HG02973 (cell line): ENCODE measurements around the gene THOC2.
"Not testable (repeated sequence)": the region's sequence is repeated elsewhere in the genome, so short reads cannot be mapped to it uniquely, and the experiment has no call there.

Experiments
- ATAC-seq: cut with Tn5 transposase; IDR thresholded peaks from one replicate; pipeline ENCODE4 v1.9.1; 2021; ENCODE audit warnings: moderate library complexity; ENCODE audit not compliant: unreplicated experiment

The THOC2 gene

GRCh38 chrX:123679733-123680460 is 53.0 kb downstream of the THOC2 start:
- not testable (repeated sequence) for ATAC-seq

DNA sequence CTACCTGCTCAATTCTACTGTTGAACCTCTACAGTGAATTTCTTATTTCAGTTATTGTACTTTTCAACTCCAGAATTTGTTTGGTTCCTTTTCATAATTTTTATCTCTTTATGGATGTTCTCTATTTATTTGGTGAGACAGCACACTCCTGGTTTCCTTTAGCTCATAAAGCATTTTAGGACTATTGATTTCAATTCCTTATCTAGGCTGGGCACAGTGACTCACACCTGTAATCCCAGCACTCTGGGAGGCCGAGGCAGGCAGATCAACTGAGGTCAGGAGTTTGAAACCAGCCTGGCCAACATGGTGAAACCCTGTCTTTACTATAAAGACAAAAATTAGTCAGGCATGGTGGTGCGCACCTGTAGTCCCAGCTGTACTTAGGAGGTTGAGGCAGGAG is 57.7 kb downstream of the THOC2 start:
- ATAC-seq = no peak

DNA sequence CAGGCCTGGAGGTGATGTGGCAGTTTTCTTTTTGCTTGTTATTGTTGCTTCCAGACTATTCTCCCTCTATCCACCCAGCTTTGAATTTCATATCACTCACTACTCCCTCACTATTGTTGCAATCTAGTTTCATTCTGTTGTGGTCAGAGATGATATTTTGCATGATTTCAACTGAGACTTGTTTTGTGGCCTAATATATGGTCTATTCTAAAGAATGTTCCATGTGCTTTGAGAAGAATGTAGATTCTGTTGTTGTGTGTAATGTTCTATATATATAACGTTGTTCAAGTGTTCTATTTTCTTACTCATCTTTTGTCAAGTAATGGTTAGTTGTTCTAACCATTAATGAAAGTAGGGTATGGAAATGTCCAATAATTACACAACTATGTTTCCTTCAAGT is 59.0 kb downstream of the THOC2 start:
- ATAC-seq = no peak

- ATAC-seq = no peak
Observed at GRCh38 chrX:123665197-123665596, 67.7 kb downstream of the THOC2 start.

DNA sequence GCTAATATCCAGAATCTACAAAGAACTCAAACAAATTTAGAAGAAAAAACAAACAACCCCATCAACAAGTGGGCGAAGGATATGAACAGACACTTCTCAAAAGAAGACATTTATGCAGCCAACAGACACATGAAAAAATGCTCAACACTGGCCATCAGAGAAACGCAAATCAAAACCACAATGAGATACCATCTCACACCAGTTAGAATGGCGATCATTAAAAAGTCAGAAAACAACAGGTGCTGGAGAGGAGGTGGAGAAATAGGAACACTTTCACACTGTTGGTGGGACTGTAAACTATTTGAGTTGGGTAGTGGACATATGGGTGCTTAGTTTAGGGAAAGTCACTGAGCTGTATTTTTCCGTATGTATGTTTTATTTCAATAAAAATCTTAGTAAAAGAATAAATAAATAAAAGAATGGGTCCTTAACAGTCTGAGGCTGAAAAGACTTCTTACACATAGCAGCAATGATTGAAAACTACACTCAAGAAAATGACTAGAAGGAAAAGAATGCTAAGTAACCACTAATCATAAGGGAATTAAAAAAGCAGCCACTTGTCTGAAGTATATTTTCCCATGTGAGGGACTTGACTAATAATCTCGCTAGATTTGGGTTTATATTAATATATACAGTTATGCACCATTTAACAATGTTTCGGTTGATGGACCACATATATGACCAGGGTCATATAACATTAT is 68.2 kb downstream of the THOC2 start:
- not testable (repeated sequence) for ATAC-seq

- ATAC-seq = not testable (repeated sequence)
Observed at GRCh38 chrX:123663720-123664119, 69.1 kb downstream of the THOC2 start.

- ATAC-seq = not testable (repeated sequence)
Observed at GRCh38 chrX:123656507-123656906, 76.3 kb downstream of the THOC2 start.

DNA sequence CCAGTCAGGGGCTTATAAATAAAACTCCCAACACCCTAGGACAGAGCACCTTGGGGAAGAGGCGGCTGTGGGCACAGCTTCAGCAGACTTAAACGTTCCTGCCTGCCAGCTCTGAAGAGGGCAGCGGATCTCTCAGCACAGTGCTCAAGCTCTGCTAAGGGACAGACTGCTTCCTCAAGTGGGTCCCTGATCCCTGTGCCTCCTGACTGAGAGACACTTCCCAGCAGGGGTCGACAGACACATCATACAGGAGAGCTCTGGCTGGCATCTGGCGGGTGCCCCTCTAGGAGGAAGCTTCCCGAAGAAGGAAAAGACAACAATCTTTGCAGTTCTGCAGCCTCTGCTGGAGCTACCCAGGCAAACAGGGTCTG is 84.1 kb downstream of the THOC2 start:
- not testable (repeated sequence) for ATAC-seq

DNA sequence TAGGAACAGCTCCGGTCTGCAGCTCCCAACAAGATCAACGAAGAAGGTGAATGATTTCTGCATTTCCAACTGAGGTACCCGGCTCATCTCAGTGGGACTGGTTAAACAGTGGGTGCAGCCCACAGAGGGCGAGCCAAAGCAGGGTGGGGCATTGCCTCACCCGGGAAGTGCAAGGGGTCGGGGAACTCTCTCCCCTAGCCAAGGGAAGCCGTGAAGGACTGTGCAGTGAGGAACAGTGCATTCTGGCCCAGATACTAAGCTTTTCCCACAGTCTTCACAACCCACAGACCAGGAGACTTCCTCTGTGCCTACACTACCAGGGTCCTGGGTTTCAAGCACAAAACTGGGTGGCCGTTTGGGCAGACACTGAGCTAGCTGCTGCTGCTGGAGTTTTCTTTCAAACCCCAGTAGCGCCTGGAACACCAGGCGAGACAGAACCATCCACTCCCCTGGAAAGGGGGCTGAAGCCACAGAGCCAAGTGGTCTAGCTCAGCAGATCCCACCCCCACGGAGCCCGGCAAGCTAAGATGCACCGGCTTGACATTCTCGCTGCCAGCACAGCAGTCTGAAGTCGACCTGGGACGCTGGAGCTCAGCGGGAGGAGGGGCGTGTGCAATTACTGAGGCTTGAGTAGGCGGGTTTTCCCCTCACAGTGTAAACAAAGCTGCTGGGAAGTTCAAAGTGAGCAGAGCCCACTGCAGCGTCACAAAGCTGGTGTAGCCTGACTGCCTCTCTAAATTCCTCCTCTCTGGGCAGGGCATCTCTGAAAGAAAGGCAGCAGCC is 84.6 kb downstream of the THOC2 start:
- ATAC-seq = no peak

DNA sequence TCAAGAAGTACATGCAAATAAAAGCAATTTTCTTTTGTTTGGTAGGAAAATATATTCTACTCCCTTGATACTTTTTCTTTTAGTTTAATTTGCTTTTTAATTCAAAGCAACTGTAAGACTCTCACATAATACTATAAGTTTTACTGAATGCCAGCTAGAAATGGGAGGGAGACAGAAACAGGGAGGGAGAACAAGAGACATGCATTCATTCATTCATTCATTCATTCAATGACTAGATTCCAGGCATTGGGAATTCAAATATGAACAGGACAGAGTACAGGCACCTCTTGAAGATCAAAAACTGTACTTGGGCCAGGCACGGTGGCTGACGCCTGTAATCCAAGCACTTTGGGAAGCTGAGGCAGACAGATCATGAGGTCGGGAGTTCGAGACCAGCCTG is 85.6 kb downstream of the THOC2 start:
- no peak for ATAC-seq

GRCh38 chrX:123629502-123629901 is 103.3 kb downstream of the THOC2 start:
- ATAC-seq = no peak

- no peak for ATAC-seq
Observed at GRCh38 chrX:123626962-123627361, 105.9 kb downstream of the THOC2 start.

DNA sequence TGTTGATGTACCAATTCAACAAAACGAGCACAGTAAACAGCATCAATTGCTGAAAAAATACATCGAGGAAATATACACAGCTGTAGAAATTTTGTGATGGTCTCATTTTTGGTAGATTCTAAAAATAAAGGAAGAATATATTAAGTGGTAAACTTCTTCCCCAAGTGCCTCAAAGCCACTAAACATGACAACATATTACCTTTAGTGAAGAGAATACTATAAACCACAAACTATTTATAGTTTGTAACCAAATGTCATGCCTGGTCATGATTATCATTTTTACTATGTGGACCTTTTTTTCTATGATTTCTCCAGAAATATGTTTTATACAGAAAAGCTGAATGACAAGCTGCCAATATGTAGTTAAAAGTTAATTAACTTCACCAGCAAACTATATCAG is 106.9 kb downstream of the THOC2 start:
- ATAC-seq = no peak

DNA sequence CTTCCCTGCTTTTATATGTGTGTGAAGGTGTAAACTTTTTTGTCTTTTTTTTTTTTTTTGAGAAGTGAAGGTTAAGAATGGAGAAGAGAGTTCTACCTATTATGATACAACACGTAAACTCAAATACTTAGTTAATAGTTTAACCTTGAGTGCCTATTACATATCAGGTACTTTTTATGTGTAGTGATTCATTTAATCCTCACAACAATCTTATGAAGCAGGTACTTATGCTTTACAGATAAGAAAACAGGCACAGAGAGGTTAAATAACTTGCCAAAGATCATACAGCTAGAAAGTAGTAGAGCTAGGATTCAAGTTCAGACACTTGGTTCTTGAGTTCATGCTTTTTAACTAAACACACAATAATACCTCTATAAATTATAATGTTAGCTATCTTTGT is 107.4 kb downstream of the THOC2 start:
- ATAC-seq = no peak

- ATAC-seq = no peak
Observed at GRCh38 chrX:123617007-123617406, 115.8 kb downstream of the THOC2 start.

DNA sequence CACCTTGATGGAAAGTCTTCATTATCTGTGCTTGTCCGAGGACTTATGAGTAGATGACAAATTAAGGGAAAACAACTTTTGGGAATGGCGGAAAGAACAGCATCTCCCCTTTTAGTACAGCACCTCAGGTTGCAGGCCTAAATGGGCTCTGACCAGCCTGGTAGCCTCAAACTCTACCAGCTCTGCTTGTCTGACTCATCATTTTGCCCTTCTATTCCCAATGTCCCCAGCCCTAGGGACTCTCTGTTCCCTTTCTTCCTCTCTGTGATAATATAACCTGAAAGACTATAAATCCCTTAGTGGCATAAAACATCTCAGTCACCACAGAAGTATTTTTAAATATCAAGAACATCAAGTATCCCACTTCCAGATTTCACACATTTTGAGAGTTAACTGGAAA is 121.9 kb downstream of the THOC2 start:
- ATAC-seq = no peak

DNA sequence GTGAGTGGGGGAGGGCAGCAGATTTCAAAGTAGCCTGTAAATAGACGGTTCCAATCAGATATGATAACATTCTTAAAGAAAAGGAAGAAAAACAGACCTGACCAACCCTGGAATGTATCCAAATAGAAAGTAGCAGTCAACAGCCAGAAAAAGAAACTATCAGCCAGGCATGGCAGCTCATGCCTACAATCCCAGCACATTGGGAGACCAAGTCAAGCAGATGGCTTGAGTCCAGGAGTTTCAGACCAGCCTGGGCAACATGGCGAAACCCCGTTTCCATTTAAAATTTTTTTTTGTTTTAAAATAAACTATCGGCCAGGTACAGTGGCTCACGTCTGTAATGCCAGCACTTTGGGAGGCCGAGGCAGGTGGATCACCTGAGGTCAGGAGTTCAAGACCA is 125.0 kb downstream of the THOC2 start:
- ATAC-seq = no peak

DNA sequence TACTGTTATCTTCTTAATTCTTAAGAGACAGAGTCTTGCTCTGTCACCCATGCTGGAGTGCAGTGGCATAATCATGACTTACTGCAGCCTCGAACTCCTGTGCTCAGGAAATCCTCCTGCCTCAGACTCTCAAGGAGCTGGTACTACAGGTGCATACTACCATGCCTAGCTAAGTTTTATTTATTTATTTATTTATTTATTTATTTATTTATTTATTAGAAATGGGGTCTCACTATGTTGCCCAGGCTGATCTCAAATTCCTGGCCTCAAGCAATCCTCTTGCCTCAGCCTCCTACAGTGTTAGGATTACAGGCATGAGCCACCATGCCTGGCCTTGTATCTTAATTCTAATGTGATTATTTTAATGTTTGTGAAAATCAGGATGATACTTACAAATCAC is 125.6 kb downstream of the THOC2 start:
- no peak for ATAC-seq

DNA sequence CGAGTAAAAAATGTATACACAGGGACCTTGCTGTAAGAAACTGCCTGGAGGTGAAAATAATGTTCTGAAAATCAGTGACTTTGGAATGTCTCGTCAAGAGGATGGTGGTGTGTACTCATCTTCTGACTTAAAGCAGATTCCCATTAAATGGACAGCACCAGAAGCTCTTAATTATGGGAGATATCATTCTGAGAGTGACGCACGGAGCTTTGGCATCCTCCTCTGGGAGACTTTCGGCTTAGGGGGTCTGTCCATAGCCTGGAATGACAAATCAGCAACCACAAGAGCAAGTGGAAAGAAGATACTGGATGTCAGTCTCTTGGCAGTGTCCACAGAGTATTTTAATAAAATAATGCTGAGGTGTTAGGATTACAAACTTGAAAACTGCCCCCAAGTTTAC is 129.4 kb downstream of the THOC2 start:
- ATAC-seq = no peak

DNA sequence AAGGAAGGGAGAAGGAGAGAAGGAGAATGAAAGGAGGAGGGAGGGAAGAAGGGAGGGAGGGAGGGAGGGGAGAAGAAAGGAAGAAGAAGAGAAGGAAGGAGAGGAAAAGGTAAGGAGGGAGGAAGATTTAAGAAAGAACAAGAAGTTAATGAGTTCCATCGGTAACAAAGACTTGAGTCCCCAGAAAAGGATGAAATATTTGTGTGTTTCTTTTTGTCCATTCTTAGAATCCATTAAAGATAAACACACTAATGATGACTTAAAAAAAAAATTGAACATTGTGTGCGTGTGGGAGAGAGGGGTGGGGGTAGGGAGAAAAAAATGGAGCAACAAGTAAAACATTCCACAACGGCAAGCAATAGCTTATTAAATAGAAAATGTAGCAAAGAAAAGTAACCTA is 131.4 kb downstream of the THOC2 start:
- ATAC-seq = no peak

DNA sequence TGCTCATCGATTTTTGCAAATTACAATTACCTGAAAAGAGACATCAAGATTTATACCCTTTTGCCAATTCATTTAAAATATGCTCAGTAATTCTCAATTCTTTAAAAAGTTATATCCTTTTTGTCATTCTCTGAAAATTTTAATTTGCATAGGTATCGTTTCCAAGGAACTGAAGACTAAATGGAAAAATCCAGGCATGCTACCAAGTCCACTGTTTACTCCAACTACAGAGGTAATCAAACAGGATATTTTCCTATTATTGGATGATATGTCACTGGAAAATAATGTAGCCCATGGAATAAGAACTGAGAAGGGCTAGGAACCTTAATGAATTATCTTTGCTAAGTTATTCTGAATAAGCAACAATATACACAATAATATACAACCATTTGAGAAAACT is 132.7 kb downstream of the THOC2 start:
- no peak for ATAC-seq
